Kidney capillary endothelial cell (primary cell): ENCODE measurements around the gene CDX2.

Experiments used
- DNase-seq: peaks from one replicate; pipeline ENCODE4 v3.0.0-alpha.2; 2018; ENCODE audit warnings: low spot score

Gene CDX2

DNA sequence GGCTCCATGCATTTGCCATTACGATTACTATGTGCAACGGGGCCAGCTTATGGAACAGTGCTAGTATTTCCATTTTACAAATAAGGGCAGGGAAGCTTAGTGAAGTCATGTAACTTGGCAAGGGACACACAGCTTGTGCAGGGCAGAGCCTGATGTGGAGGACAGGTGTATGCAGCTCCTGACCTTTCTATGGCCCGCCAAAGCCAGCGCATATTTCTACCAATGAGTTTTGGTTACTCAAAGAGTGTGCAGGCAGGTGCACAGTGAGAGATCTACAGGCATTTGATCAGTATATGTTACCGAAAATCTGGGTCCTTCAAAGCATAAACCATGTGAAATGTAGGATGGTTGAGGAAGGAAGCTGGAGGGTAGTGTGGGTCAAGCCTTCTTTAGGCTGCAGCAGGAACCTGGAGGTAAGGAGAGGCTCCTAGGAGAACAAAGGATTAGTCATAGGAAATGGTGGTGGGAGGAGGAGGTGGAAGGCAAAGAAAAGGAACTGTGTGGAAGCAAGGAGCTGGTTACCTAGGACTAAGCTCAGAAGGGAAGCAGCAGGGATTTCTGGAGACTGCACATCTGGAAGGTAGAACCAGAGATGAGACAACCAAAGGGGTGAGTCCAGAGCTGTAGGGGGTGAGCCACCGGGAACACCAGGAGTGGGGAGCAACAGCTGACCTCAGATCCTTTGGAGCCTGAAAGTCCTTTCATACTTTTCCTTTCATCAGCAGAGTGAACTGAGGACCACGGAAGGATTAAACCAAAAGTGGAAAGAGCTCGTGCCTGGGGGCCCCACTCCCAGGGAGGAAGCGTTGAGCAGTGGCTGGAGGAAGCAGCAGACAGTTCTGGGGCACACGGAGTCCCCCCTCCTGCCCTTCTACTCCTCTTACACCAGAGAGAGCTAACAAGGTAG lies 53.6 kb downstream of the CDX2 start:
- DNase-seq = no peak

DNA sequence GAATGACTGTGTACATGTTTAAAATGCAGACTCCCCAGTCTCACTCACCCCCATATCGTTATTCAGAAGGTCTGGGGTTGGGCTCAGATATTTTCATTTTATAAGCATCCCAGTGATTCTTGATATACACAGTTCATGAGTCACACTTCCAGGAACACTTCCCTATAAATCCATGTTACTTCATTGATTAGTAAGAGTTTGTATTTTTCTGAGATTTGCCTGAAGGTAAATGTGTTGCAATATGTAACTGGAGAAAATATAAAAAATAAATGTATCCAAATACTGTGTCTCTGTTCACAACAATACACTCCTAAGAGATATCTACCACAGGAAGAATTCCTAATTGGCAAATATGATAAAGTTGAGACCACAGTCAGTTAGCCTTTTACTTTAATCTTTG lies 56.0 kb downstream of the CDX2 start:
- no peak for DNase-seq

DNA sequence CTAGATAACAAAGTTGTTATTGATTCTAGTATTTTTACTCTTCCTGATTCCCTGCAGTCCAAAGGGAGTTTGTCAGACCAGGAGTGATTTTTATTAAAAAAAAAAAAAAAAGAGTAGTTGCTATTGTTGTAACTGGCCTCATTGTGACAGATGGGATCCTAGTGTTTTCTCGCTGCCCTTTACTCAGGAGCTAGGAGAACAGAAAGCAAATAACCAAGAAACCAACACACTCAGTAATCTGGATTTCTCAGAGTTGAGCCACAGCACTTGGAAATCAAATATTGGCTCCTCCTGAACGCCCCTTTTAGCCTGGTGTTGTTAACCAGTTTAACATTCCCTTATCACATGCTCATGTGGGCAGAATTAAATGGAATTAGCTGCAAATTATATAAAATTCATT lies 57.6 kb downstream of the CDX2 start:
- no peak for DNase-seq
